Osteocyte (in vitro differentiated cells): ENCODE data around the gene ATP7B. TPM values are rescaled to one million over a fixed set of nuclear protein-coding genes. Genes with fewer than 3 reads are reported as not detected.

Experiments
- DNase-seq: peaks from one replicate; pipeline ENCODE4 v3.0.0; 2021; ENCODE audit warnings: mixed read lengths; ENCODE audit not compliant: unreplicated experiment; ENCODE audit errors: extremely low spot score
- H3K27ac Mint-ChIP-seq: one replicate; pipeline ENCODE4 v1.8.0; 2021; ENCODE audit warnings: mild to moderate bottlenecking, mixed read lengths; ENCODE audit not compliant: unreplicated experiment
- H3K27me3 Mint-ChIP-seq: one replicate; pipeline ENCODE4 v1.8.0; 2021; ENCODE audit warnings: mixed read lengths; ENCODE audit not compliant: unreplicated experiment
- H3K36me3 Mint-ChIP-seq: one replicate; pipeline ENCODE4 v1.8.0; 2021; ENCODE audit warnings: mixed read lengths; ENCODE audit not compliant: unreplicated experiment
- H3K4me1 Mint-ChIP-seq: one replicate; pipeline ENCODE4 v1.8.0; 2021; ENCODE audit warnings: mixed read lengths; ENCODE audit not compliant: unreplicated experiment
- H3K4me3 Mint-ChIP-seq: one replicate; pipeline ENCODE4 v1.8.0; 2021; ENCODE audit warnings: mild to moderate bottlenecking, moderate library complexity, mixed read lengths; ENCODE audit not compliant: unreplicated experiment
- H3K9me3 Mint-ChIP-seq: one replicate; pipeline ENCODE4 v1.8.0; 2021; ENCODE audit warnings: mixed read lengths; ENCODE audit not compliant: unreplicated experiment
- long read RNA-seq: library from polyadenylated mRNA; unstranded; transcript quantifications from one replicate; pipeline ENCODE4 v2.0.0, GENCODE V29; 2021
- total RNA-seq: library from RNA; stranded (reverse); gene quantifications from 2 replicates; pipeline ENCODE4 v1.2.1, GENCODE V29; 2021
- TF ChIP-seq, protein P1 (sequence below): fragments of 200-600 bp; sonication (generic); IDR thresholded peaks from 2 replicates; pipeline ENCODE4 v1.5.0; 2021; ENCODE audit warnings: antibody characterized with exemption, mild to moderate bottlenecking, moderate library complexity

Gene ATP7B
- total RNA-seq: 8.6 and 10.4 TPM in 2 replicates
- long read RNA-seq, partial matches to known transcripts: 5 of 7 reads
- long read RNA-seq, other reads (novel, unspliced or antisense): 2 of 7 reads

- Mint-ChIP-seq H3K27ac (peak within 1 kb of the TSS; percentile 98), H3K4me1 (peaks cover 18% of the 10 kb centered on the region), H3K4me3 (peak within 1 kb of the TSS; percentile 98), H3K27me3 (no peaks in the 10 kb centered on the region), H3K36me3 (peaks cover 7% of the 10 kb centered on the region), H3K9me3 (no peaks in the 10 kb centered on the region)
- TF ChIP-seq, protein P1, sequence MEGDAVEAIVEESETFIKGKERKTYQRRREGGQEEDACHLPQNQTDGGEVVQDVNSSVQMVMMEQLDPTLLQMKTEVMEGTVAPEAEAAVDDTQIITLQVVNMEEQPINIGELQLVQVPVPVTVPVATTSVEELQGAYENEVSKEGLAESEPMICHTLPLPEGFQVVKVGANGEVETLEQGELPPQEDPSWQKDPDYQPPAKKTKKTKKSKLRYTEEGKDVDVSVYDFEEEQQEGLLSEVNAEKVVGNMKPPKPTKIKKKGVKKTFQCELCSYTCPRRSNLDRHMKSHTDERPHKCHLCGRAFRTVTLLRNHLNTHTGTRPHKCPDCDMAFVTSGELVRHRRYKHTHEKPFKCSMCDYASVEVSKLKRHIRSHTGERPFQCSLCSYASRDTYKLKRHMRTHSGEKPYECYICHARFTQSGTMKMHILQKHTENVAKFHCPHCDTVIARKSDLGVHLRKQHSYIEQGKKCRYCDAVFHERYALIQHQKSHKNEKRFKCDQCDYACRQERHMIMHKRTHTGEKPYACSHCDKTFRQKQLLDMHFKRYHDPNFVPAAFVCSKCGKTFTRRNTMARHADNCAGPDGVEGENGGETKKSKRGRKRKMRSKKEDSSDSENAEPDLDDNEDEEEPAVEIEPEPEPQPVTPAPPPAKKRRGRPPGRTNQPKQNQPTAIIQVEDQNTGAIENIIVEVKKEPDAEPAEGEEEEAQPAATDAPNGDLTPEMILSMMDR: peak; percentile 17
- DNase-seq: no peak
These were observed at the start of gene ATP7B for GRCh38 chr13:52010890-52011631. Gene ATP7B (minus strand): TSS chr13:52011450. CDS start chr13:52011337, 113 bp downstream.

DNA sequence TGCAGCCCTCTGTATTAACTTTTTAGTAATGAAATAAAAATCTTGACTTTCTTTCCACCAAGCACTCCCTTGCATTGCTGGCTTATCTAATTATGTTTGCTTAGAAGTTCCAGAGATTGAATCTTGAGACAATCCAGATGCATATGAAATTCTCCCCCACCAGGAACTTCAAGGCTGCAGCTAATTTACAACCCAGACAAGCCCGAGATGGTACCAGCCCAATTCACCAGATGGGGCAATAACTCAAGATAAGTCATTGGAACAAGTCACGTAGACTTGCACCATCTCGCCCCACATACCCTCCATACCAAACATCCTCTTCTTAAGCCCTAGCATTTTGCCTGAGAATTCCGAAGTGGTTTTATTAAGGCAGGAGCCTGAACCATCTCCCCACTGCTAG lies 42.2 kb upstream of the ATP7B start:
- no peak overlapping the region for H3K4me3 Mint-ChIP-seq
- no peaks in the 10 kb centered on the region for H3K27me3 Mint-ChIP-seq
- H3K4me1 Mint-ChIP-seq: no peaks in the 10 kb centered on the region
- H3K27ac Mint-ChIP-seq: no peak overlapping the region
- H3K36me3 Mint-ChIP-seq: no peaks in the 10 kb centered on the region
- DNase-seq: no peak
- TF ChIP-seq, protein P1: no peak
- no peaks in the 10 kb centered on the region for H3K9me3 Mint-ChIP-seq

DNA sequence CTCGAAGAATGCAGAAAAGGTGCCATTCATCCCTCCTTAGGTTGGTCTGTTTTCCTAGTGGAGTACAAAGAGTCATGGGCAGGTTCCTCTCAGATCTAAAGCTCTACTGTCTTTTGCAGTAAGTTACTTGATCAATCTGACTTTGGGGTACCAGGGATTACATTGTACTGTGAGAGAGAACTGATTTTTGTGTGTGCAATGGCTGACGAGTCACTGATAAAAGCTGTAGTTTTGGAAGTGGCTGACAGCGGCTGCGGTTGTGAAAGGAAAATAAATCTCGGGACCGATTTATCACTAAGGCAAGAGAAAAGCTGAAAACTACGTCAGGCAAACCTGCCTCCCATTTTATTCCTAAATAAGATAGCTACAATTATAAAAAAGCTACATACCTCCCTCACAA lies 40.1 kb upstream of the ATP7B start:
- Mint-ChIP-seq H3K27me3 (no peaks in the 10 kb centered on the region), H3K27ac (no peak overlapping the region), H3K4me3 (no peak overlapping the region), H3K9me3 (no peaks in the 10 kb centered on the region), H3K36me3 (no peaks in the 10 kb centered on the region), H3K4me1 (no peaks in the 10 kb centered on the region)
- TF ChIP-seq, protein P1: no peak
- no peak for DNase-seq

DNA sequence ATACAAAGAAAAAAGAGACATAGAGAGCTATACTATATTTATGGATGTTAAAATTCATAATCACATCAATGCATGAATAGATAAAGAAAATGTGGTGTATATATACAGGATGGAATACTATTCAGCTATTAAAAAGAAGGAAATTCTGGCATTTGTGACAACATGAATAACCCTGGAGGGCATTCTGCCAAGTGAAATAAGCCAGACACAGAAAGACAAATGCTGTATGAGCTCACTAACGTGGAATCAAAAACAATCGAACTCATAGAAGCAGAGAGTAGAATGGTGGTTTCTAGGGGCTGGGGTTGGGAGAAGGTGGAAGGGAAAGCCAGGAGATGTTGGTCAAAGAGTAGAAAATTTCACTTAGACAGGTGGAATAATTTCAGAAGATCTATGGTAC lies 37.3 kb upstream of the ATP7B start:
- TF ChIP-seq, protein P1: no peak
- Mint-ChIP-seq H3K36me3 (no peaks in the 10 kb centered on the region), H3K4me3 (no peak overlapping the region), H3K9me3 (no peaks in the 10 kb centered on the region), H3K27me3 (no peaks in the 10 kb centered on the region), H3K27ac (no peak overlapping the region), H3K4me1 (no peaks in the 10 kb centered on the region)
- no peak for DNase-seq

DNA sequence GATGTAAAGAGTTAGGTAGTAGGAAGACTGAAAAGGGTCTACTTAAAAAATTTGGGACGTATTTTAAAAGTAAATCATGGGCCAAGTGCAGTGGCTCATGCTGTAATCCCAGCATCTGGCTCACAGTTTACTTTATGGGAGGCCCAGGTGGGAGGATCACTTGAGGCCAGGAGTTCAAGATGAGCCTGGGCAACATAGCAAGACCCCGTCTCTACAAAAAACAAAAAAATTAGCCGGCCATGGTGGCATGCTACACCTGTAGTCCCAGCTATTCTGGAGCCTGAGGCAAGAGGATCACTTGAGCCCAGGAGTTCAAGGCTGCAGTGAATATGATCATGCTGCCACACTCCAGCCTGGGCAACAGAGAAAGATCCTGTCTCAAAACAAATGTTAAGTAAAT lies 36.2 kb upstream of the ATP7B start:
- no peak for DNase-seq
- no peak overlapping the region for H3K27ac Mint-ChIP-seq
- H3K9me3 Mint-ChIP-seq: no peaks in the 10 kb centered on the region

More for the DNA sequence above, 36.2 kb upstream of the ATP7B start:
- TF ChIP-seq, protein P1: no peak
- Mint-ChIP-seq H3K36me3 (no peaks in the 10 kb centered on the region), H3K4me1 (no peaks in the 10 kb centered on the region), H3K4me3 (no peak overlapping the region), H3K27me3 (no peaks in the 10 kb centered on the region)
